Testis (tissue), 2 donors: ENCODE data around the gene PCDH12.

Experiments used
- CTCF ChIP-seq, 3 experiments: fragments of 450-650 bp in 2 of 3; fragments of 200-600 bp in 1 of 3; sonication (generic) in 1 of 3; IDR thresholded peaks; one replicate each; pipeline ENCODE4 v1.5.1; 2016 to 2019; ENCODE audit warnings: antibody characterized with exemption in 3 of 3, mild to moderate bottlenecking in 2 of 3, moderate library complexity in 1 of 3
- POLR2A ChIP-seq: fragments of 450-650 bp; IDR thresholded peaks from one replicate; pipeline ENCODE4 v1.6.1; 2017; ENCODE audit warnings: antibody characterized with exemption, mild to moderate bottlenecking, moderate library complexity

- TF ChIP-seq CTCF (IDR thresholded peaks at IDR 0.05) (no peak), POLR2A (no peak)
These were observed 43.2 kb downstream of the PCDH12 start for GRCh38 chr5:141914797-141915196.
